HG02798 (cell line): ENCODE results near the gene UNC79.
"Not testable (repeated sequence)": the region's sequence is repeated elsewhere in the genome, so short reads cannot be mapped to it uniquely, and the experiment has no call there.

ENCODE experiments used
- ATAC-seq: cut with Tn5 transposase; IDR thresholded peaks from one replicate; pipeline ENCODE4 v1.9.1; 2021; ENCODE audit warnings: mild to moderate bottlenecking; ENCODE audit not compliant: unreplicated experiment, poor library complexity

The UNC79 gene

GRCh38 chr14:93490001-93490400 lies 59.3 kb downstream of the UNC79 start:
- no peak for ATAC-seq

DNA sequence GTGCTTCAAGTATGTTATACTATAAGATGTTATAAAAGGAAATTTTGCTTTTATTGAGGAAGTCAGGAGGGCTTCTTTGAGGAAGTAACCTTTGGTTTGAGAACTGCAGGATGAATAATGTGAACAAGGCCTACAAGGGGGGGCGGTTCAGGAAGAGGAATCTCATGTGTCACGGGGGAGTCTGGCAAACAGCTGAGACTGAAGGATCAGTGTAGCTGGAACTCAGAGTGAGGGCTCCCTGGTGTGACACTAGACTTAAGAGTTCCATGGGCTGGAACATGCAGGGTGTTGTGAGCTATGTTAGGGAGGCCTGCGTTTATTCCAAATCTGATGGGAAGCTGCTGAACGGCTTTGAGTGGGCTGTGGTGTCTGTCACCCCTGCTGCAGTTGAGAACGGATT lies 62.3 kb downstream of the UNC79 start:
- no peak for ATAC-seq

GRCh38 chr14:93493622-93494021 lies 62.9 kb downstream of the UNC79 start:
- ATAC-seq = not testable (repeated sequence)

- no peak for ATAC-seq
These were observed 66.4 kb downstream of the UNC79 start for GRCh38 chr14:93496856-93497741.

DNA sequence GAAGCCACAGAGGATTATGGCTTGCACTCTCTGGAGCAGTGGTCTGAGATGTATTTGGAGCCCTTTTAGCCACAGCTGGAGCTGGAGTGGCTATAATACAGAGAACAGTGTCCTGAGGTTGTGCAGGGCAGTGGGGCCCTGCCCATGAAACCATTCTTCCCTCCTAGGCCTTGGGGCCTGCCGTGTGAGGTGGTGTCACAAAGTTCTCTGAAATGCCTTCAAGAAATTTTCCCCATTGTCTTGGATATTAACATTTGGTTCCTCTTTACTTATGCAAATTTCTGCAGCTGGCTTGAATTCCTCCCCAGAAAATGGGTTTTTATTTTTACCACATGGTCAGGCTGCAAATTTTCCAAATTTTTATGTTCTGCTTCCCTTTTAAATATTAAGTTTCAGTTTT lies 79.3 kb downstream of the UNC79 start:
- no peak for ATAC-seq

GRCh38 chr14:93511001-93511400 lies 80.3 kb downstream of the UNC79 start:
- ATAC-seq = no peak

DNA sequence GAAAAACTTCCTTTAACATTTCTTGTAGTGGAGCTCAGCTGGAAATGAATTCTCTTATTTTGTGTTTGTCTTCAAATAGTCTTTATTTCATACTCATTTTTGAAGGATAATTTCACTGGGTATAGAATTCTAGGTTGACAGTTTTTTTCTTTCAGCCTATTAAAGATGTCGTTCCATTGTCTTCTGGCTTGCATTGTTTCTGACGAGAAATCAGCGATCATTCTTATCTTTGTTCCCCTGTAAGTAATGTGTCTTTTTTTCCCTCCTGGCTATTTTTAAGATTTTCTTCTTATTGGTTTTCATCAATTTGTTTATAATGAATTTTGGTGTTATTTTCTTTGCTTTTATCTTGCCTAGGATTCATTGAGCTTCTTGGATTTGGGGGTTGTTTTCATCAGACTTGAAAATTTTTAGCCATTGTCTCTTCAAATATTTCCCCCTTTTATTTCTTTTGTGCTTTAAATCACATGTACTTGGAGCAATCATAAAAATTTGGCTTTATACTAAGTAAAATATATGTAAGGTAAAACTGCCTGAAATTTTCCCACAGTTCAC lies 89.4 kb downstream of the UNC79 start:
- ATAC-seq = no peak

DNA sequence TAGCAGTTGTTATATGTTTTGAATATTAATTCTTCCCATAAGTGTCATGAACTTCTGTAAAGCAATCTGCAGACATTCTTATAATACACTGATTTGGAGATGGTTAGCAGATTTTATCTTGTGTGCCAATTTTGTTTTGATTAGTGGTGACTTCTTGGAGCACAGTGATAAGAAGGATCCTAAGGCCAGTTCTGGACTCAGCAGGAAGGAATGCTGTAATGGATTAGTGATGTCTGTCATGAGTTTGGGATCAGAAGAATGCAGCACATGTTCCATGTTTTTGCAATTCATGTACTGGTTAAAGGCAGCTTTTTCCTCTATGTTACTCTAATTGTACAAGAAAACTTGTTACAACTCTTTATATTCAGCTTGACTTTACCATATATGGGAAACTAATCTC lies 91.5 kb downstream of the UNC79 start:
- ATAC-seq = no peak

- not testable (repeated sequence) for ATAC-seq
These were observed 94.5 kb downstream of the UNC79 start for GRCh38 chr14:93525216-93525615.

- ATAC-seq = no peak
These were observed 95.1 kb downstream of the UNC79 start for GRCh38 chr14:93525696-93526451.

- no peak for ATAC-seq
These were observed 96.5 kb downstream of the UNC79 start for GRCh38 chr14:93527203-93527607.

- ATAC-seq = no peak
These were observed 98.3 kb downstream of the UNC79 start for GRCh38 chr14:93528884-93529558.

DNA sequence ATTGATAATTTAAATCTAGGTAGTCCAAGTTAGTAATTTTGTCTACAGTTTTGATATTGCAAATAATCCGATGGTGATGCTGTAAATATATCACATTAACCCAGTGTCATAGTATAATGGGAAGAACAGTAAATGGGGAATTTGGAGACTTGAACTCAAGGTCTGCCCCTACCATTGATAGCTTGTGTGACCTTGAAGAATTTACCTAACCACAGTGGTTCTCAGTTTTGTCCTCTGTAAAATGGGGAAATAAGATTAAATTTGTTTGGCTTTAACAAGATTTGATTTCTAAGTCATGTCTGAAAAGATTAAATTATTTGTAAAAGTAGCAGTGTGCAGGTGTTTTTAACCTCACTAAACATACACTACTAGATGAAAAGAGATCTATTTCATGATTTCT lies 100.9 kb downstream of the UNC79 start:
- no peak for ATAC-seq

DNA sequence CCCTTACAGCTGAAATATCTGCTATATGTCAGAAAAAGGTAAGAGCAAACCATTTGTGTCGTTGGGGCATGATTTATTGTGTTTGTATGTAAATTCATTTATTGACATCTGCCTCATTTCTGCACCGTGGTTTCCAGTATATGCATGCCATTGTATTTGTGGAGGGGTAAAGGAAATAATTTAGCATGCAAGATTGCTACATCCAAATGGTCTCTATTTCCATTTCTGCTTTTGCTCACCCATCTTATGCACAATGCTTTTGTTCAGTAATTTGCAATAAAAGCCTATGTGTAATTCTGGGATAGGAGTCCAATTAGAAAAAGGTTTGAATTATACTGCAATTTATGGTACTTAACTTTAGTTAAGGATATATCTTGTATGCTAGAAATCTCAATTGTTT lies 101.8 kb downstream of the UNC79 start:
- ATAC-seq = no peak

DNA sequence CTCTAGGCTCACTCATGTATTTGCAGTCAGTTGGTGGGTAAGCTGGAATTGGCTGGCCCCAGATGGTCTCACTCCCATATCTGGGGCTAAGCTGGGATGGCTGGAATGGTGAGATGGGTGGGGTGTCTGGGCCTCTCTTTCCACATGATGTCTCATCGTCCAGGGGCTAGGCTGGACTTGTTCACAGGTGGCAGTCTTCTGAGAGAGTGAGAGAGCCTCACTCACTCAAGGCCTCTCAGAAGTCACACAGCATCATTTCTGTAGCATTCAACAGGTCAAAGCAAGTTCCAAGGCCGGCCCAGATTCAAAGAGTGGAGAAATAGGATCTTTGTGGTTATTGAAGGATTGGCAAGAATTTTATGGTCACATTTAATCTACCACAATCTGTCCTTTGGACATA lies 102.7 kb downstream of the UNC79 start:
- ATAC-seq = peak; percentile 36

GRCh38 chr14:93533842-93534241 lies 103.1 kb downstream of the UNC79 start:
- ATAC-seq = peak; percentile 78

- no peak for ATAC-seq
These were observed 104.8 kb downstream of the UNC79 start for GRCh38 chr14:93535537-93535936.

GRCh38 chr14:93536945-93537344 lies 106.2 kb downstream of the UNC79 start:
- ATAC-seq = no peak

DNA sequence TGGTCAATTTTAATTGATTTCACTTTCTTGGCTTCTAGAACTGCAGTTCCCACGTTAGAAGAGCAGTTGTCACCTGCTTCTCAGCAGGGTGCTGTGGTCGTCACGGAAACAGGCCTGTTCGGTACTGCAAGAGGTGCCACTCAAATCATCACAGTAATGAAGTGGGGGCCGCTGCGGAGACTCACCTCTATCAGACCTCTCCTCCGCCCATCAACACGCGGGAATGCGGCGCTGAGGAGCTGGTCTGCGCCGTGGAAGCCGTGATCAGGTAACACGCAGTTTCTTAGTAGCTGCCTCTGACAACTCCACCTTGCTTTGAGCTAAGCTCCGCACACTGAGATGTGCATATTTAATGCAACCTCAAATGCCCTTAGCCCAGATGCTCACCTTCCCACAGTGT lies 107.2 kb downstream of the UNC79 start:
- ATAC-seq = no peak

GRCh38 chr14:93538413-93538812 lies 107.7 kb downstream of the UNC79 start:
- no peak for ATAC-seq

GRCh38 chr14:93540235-93540634 lies 109.5 kb downstream of the UNC79 start:
- no peak for ATAC-seq
